ENCODE data around the gene TWNK.

DNA sequence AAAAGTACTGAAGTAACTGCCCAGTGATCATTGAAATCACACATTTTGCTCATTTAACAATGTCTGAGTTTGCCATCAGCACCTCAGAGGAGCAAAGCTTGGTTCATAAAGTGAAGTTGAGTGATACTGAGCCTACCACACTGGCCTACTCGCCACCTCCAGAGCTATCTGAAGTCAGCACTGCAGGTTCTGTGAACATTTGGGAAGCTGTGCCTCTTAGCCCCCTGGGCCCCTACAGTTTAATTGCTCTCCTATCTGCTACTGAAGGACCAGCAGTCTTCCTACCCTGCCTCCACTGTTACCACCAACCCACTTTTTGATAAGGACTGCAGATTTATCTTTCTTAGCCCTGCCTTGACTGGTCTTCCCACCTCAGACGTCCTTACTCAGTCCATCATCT, 20.0 kb upstream of the TWNK start:
- TF ChIP-seq, protein P1, sequence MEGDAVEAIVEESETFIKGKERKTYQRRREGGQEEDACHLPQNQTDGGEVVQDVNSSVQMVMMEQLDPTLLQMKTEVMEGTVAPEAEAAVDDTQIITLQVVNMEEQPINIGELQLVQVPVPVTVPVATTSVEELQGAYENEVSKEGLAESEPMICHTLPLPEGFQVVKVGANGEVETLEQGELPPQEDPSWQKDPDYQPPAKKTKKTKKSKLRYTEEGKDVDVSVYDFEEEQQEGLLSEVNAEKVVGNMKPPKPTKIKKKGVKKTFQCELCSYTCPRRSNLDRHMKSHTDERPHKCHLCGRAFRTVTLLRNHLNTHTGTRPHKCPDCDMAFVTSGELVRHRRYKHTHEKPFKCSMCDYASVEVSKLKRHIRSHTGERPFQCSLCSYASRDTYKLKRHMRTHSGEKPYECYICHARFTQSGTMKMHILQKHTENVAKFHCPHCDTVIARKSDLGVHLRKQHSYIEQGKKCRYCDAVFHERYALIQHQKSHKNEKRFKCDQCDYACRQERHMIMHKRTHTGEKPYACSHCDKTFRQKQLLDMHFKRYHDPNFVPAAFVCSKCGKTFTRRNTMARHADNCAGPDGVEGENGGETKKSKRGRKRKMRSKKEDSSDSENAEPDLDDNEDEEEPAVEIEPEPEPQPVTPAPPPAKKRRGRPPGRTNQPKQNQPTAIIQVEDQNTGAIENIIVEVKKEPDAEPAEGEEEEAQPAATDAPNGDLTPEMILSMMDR (IDR thresholded peaks at IDR 0.05; ENCODE audit: borderline replicate concordance, extremely low read depth, low read length, poor library complexity, severe bottlenecking) = no peak
- TF ChIP-seq EZH2 (IDR thresholded peaks at IDR 0.05; ENCODE audit: borderline replicate concordance, low read depth, low read length, severe bottlenecking) = no peak

All from DND-41 (cell line).